K562 (cell line): ENCODE results near the gene CD48. TPM values are rescaled to one million over a fixed set of nuclear protein-coding genes. Genes with fewer than 3 reads are reported as not detected.

Experiments
- ATAC-seq: fragments of 200-7000 bp; cut with Tn5 transposase; 3 replicates; pipeline ENCODE4 v1.9.1; 2020; ENCODE audit warnings: moderate library complexity
- BruUV-seq: library from RNA; stranded (reverse); fragments of 400-500 nt; replicated peaks from 2 replicates; lab custom pipeline; 2021; lab: Mats Ljungman, UMichigan
- CTCF ChIA-PET: fragments of 300-600 bp; formaldehyde crosslinking; extraction: SDS; loops from one replicate; lab custom pipeline; 2021; ENCODE audit warnings: low intra/inter-chr PET ratio; lab: Yijun Ruan, JAX
- POLR2A ChIA-PET: fragments of 300-600, 350-650 bp; sonication (Branson Sonifier 250); formaldehyde crosslinking; extraction: SDS; loops from one replicate; lab custom pipeline; 2021; ENCODE audit warnings: antibody characterized with exemption, inconsistent platforms; lab: Yijun Ruan, JAX
- DNase-seq, 4 experiments: peaks; one replicate each; pipeline versions ENCODE4 v3.0.0 to v3.0.0-alpha.2; 2011 to 2018; ENCODE audit warnings: low spot score in 3 of 4, mixed read lengths in 3 of 4; ENCODE audit errors: extremely low read depth in 1 of 4
- FAIRE-seq: peaks from 2 replicates; lab custom pipeline; 2011; peaks lifted over from hg19 to GRCh38; lab: Jason Lieb, UNC
- H2AFZ ChIP-seq: 2 replicates; pipeline ENCODE4 v1.6.0; 2011; ENCODE audit warnings: low read depth, low read length, control low read depth, inconsistent platforms
- H3K27ac ChIP-seq: fragments of 200-600 bp; 3 replicates; pipeline ENCODE4 v1.8.0; 2011; ENCODE audit warnings: low read depth, mild to moderate bottlenecking, control low read depth, inconsistent platforms, low read length, moderate library complexity, mixed read lengths; ENCODE audit errors: extremely low read depth
- H3K27me3 ChIP-seq, 2 experiments: fragments of 300-600 bp in 1 of 2; 2 replicates in 1 of 2; 3 replicates in 1 of 2; pipeline versions ENCODE4 v1.6.0 to v1.8.0; 2011; ENCODE audit warnings: inconsistent platforms in 2 of 2, low read length in 2 of 2, mild to moderate bottlenecking in 1 of 2, mixed read lengths in 1 of 2, moderate library complexity in 1 of 2; ENCODE audit not compliant: control insufficient read depth in 2 of 2, insufficient read depth in 2 of 2
- H3K36me3 ChIP-seq: fragments of 300-600 bp; 3 replicates; pipeline ENCODE4 v1.8.0; 2011; ENCODE audit warnings: mild to moderate bottlenecking, low read length, inconsistent platforms; ENCODE audit not compliant: control insufficient read depth, insufficient read depth
- H3K4me1 ChIP-seq, 2 experiments: fragments of 200-600 bp in 1 of 2; replicated peaks in 1 of 2; 2 replicates in 1 of 2; 3 replicates in 1 of 2; pipeline versions ENCODE4 v1.5.1 to v1.8.0; 2011; ENCODE audit warnings: inconsistent platforms in 2 of 2, low read length in 2 of 2, mild to moderate bottlenecking in 1 of 2, mixed read lengths in 1 of 2, moderate library complexity in 1 of 2; ENCODE audit not compliant: control insufficient read depth in 2 of 2, insufficient read depth in 2 of 2
- H3K4me2 ChIP-seq: 2 replicates; pipeline ENCODE4 v1.6.1; 2011; ENCODE audit warnings: low read length, control low read depth, inconsistent platforms, mixed read lengths; ENCODE audit not compliant: insufficient read depth
- H3K4me3 ChIP-seq: fragments of 200-600 bp; sonication (generic), shearing (Covaris generic); 2 replicates; pipeline ENCODE4 v1.5.1; 2016; ENCODE audit warnings: control low read depth, inconsistent platforms
- H3K79me2 ChIP-seq: fragments of 200-600 bp; 3 replicates; pipeline ENCODE4 v1.8.0; 2011; ENCODE audit warnings: low read length, inconsistent platforms; ENCODE audit not compliant: control insufficient read depth, insufficient read depth
- H3K9ac ChIP-seq, 2 experiments: 2 replicates each; pipeline versions ENCODE4 v1.6.0 to v1.6.1; 2011; ENCODE audit warnings: low read depth in 2 of 2, low read length in 2 of 2, control low read depth in 1 of 2, inconsistent platforms in 1 of 2, mild to moderate bottlenecking in 1 of 2, mixed read lengths in 1 of 2; ENCODE audit not compliant: insufficient read depth in 1 of 2
- H3K9me1 ChIP-seq: one replicate; pipeline ENCODE4 v1.6.0; 2011; ENCODE audit warnings: inconsistent platforms, mild to moderate bottlenecking, low read length, moderate library complexity; ENCODE audit not compliant: control insufficient read depth, insufficient read depth
- H3K9me3 ChIP-seq: replicated peaks from 2 replicates; pipeline ENCODE4 v1.5.1; 2011; ENCODE audit warnings: low read depth, low read length, inconsistent platforms; ENCODE audit not compliant: control insufficient read depth, insufficient read depth
- H4K20me1 ChIP-seq: replicated peaks from 2 replicates; pipeline ENCODE4 v1.6.1; 2011; ENCODE audit warnings: low read length, inconsistent platforms, mixed read lengths; ENCODE audit not compliant: control insufficient read depth, insufficient read depth
- BRD9 ChIP-seq: fragments of 450-650 bp; IDR thresholded peaks from 2 replicates; pipeline ENCODE4 v1.6.1; 2018; ENCODE audit warnings: low read depth; ENCODE audit not compliant: partially characterized antibody
- KAT2B ChIP-seq: IDR thresholded peaks from one replicate; pipeline ENCODE4 v1.6.1; 2012; ENCODE audit warnings: low read depth, mild to moderate bottlenecking, control low read depth, inconsistent platforms, low read length, moderate library complexity
- OTX1 ChIP-seq: fragments of 450-650 bp; formaldehyde crosslinking; IDR thresholded peaks from 2 replicates; pipeline ENCODE4 v1.4.0; 2022; ENCODE audit warnings: mild to moderate bottlenecking
- WGBS: fragments of 100-300 bp; shearing (Covaris generic); methylation state at CpG from one replicate; pipeline ENCODE4 v1.1.6; 2016; ENCODE audit warnings: low coverage, mixed read lengths; ENCODE audit not compliant: insufficient coverage; ENCODE audit errors: missing lambda C conversion rate; 5-methylcytosine and 5-hydroxymethylcytosine counted together
- in situ Hi-C: fragments of 300-500 bp; cut with MboI; formaldehyde crosslinking; loops from 4 replicates; pipeline ENCODE4 v1.15.0; 2018; ENCODE audit warnings: inconsistent platforms, mixed read lengths
- intact Hi-C: fragments of 100-400 bp; cut with micrococcal nuclease; formaldehyde crosslinking; loops from 2 replicates; pipeline ENCODE4 v1.14.2; 2022
- polyA plus RNA-seq, 8 experiments: library from polyadenylated mRNA; depleted of rRNA in 4 of 8; stranded (reverse) in 5 of 8; unstranded in 3 of 8; fragments of >200 nt; fragmentation: Nextera tagmentation in 2 of 8; fragmentation: Illumina TruSeq in 1 of 8; extraction: Ambion mirVana in 2 of 8; extraction: Trizol in 1 of 8; gene quantifications; 2 replicates each; pipeline versions ENCODE4 v1.2.1 to v1.2.3, GENCODE V29; 2011 to 2014; ENCODE audit warnings: inconsistent platforms in 1 of 8, missing spikeins in 1 of 8
- total RNA-seq, 7 experiments: library from RNA; depleted of rRNA in 6 of 7; stranded (reverse); fragments of >200 nt in 6 of 7; fragmentation: Illumina TruSeq in 2 of 7; extraction: Trizol in 2 of 7; gene quantifications; 2 replicates each; pipeline versions ENCODE4 v1.2.1 to v1.2.3, GENCODE V29; 2011 to 2021; ENCODE audit warnings: low replicate concordance in 1 of 7
- TF ChIP-seq, protein P1 (sequence below): fragments of 450-650 bp; IDR thresholded peaks from 2 replicates; pipeline ENCODE4 v1.6.1; 2016; ENCODE audit warnings: low read depth

Gene CD48
- total and polyA plus RNA-seq, 9 of the 15 experiments (the other 6 are each of a cell fraction or from before 2014, with no cell fraction given): 0.10 to 0.42 (median 0.29) TPM; not detected in 3

DNA sequence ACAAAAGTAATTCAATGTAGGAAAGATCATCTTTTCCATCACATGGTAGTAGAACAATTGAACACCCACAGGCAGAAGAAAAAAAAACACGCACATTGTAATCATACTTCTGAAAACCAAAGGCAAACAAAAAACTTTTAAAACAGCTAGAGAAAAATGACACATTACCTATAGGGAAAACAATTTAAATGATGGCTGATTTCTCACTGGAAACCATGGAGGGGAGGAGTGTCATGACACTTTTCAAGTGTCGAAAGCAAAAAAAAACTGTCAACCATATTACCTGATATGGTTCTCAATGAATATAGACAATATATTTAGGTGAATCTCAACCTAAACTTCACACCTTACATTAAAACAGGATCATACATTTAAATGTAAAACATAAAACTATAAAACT, 26.6 kb upstream of the CD48 start:
- no peak for ATAC-seq
- no TSS peak for BruUV-seq
- Histone ChIP-seq H3K9me1 (no peaks in the 10 kb centered on the region), H3K4me2 (no peak overlapping the region), H2AFZ (no peak overlapping the region), H3K9me3 (no peaks in the 10 kb centered on the region), H3K4me1 (peaks cover 0 to 10% of the 10 kb centered on the region in 2 experiments; a peak in 1 of 5 replicates), H3K27ac (no peak overlapping the region), H3K4me3 (no peak overlapping the region), H4K20me1 (no peaks in the 10 kb centered on the region), H3K9ac (no peak overlapping the region), H3K79me2 (no peaks in the 10 kb centered on the region), H3K27me3 (no peaks in the 10 kb centered on the region; a peak in 2 of 5 replicates), H3K36me3 (no peaks in the 10 kb centered on the region)
- DNase-seq: no peak
- FAIRE-seq: no peak
- in situ Hi-C loops (no loop called here), intact Hi-C loops (no loop called here)
- TF ChIP-seq BRD9: no peak
- TF ChIP-seq KAT2B: no peak
- ChIA-PET POLR2A (interaction anchor here (1.2 kb wide), 1 partner anchor 40 kb away, joined by 4 read pairs; no protein-coding TSS in a partner anchor), CTCF (no interaction called here)
- WGBS: 13% methylated on average over 2 of the region's 2 CpGs

DNA sequence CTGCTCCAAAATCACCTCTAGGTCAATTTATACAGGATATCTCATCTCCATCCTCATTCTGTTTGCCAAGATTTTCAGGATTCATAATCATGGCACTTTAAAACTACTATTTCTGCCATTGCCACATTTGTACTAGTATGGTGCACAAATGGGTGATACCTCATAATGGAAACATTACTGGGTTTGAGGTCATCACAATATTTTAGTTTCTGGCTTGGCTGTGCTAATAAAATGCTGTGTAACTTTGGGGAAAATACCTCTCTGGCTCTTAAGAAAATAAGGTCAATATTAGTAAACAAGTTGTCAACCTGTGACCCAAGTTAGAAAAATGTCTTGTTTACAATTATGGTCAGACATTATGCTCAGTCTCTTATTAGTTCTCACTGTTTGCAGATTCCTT, 22.7 kb upstream of the CD48 start:
- Histone ChIP-seq H3K4me3 (no peak overlapping the region), H3K9me1 (no peaks in the 10 kb centered on the region), H3K4me1 (no peaks in the 10 kb centered on the region), H3K36me3 (no peaks in the 10 kb centered on the region), H3K27ac (no peak overlapping the region), H4K20me1 (no peaks in the 10 kb centered on the region), H3K9ac (no peak overlapping the region), H3K4me2 (no peak overlapping the region), H2AFZ (no peak overlapping the region), H3K9me3 (no peaks in the 10 kb centered on the region), H3K27me3 (no peaks in the 10 kb centered on the region), H3K79me2 (no peaks in the 10 kb centered on the region)
- intact Hi-C loops (no loop called here), in situ Hi-C loops (no loop called here)
- ATAC-seq: no peak
- DNase-seq: no peak
- TF ChIP-seq, protein P1, sequence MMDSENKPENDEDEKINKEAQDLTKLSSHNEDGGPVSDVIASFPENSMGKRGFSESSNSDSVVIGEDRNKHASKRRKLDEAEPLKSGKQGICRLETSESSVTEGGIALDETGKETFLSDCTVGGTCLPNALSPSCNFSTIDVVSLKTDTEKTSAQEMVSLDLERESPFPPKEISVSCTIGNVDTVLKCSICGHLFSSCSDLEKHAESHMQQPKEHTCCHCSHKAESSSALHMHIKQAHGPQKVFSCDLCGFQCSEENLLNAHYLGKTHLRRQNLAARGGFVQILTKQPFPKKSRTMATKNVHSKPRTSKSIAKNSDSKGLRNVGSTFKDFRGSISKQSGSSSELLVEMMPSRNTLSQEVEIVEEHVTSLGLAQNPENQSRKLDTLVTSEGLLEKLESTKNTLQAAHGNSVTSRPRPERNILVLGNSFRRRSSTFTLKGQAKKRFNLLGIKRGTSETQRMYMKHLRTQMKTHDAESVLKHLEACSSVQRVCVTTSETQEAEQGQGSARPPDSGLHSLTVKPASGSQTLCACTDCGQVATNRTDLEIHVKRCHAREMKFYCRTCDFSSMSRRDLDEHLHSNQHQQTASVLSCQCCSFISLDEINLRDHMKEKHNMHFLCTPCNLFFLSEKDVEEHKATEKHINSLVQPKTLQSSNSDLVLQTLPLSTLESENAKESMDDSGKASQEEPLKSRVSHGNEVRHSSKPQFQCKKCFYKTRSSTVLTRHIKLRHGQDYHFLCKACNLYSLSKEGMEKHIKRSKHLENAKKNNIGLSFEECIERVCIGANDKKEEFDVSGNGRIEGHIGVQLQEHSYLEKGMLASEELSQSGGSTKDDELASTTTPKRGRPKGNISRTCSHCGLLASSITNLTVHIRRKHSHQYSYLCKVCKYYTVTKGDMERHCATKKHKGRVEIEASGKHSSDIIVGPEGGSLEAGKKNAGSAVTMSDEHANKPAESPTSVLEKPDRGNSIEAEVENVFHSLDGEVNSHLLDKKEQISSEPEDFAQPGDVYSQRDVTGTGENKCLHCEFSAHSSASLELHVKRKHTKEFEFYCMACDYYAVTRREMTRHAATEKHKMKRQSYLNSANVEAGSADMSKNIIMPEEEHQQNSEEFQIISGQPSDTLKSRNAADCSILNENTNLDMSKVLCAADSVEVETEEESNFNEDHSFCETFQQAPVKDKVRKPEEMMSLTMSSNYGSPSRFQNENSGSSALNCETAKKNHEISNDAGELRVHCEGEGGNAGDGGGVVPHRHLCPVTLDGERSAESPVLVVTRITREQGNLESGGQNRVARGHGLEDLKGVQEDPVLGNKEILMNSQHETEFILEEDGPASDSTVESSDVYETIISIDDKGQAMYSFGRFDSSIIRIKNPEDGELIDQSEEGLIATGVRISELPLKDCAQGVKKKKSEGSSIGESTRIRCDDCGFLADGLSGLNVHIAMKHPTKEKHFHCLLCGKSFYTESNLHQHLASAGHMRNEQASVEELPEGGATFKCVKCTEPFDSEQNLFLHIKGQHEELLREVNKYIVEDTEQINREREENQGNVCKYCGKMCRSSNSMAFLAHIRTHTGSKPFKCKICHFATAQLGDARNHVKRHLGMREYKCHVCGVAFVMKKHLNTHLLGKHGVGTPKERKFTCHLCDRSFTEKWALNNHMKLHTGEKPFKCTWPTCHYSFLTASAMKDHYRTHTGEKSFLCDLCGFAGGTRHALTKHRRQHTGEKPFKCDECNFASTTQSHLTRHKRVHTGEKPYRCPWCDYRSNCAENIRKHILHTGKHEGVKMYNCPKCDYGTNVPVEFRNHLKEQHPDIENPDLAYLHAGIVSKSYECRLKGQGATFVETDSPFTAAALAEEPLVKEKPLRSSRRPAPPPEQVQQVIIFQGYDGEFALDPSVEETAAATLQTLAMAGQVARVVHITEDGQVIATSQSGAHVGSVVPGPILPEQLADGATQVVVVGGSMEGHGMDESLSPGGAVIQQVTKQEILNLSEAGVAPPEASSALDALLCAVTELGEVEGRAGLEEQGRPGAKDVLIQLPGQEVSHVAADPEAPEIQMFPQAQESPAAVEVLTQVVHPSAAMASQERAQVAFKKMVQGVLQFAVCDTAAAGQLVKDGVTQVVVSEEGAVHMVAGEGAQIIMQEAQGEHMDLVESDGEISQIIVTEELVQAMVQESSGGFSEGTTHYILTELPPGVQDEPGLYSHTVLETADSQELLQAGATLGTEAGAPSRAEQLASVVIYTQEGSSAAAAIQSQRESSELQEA: no peak
- TF ChIP-seq OTX1 (CRISPR knock-in tag): no peak
- ChIA-PET POLR2A (no interaction called here), CTCF (no interaction called here)
- no TSS peak for BruUV-seq
- FAIRE-seq: no peak
